HCT116 (cell line): Measurements from ENCODE around the gene VTN.

Experiments
- EZH2 ChIP-seq: fragments of 200-600 bp; sonication (generic); IDR thresholded peaks from 2 replicates; pipeline ENCODE4 v1.6.1; 2017; ENCODE audit warnings: antibody characterized with exemption, mixed run types
- EZH2phosphoT487 ChIP-seq: fragments of 200-600 bp; IDR thresholded peaks from 2 replicates; pipeline ENCODE4 v1.6.1; 2018; ENCODE audit warnings: antibody characterized with exemption, borderline replicate concordance
- MAX ChIP-seq: IDR thresholded peaks from 2 replicates; pipeline ENCODE4 v1.6.1; 2012
- POLR2A ChIP-seq: IDR thresholded peaks from 2 replicates; pipeline ENCODE4 v1.7.0; 2011; ENCODE audit warnings: borderline replicate concordance; ENCODE audit not compliant: insufficient read depth, insufficient read length; ENCODE audit errors: extremely low read depth
- RAD21 ChIP-seq: IDR thresholded peaks from 2 replicates; pipeline ENCODE4 v1.6.1; 2012; ENCODE audit warnings: low read depth, mild to moderate bottlenecking
- SRF ChIP-seq: IDR thresholded peaks from 2 replicates; pipeline ENCODE4 v1.6.1; 2012; ENCODE audit warnings: low read depth
- TCF7L2 ChIP-seq: IDR thresholded peaks from 2 replicates; pipeline ENCODE4 v1.7.0; 2011; ENCODE audit warnings: borderline replicate concordance, inconsistent platforms; ENCODE audit not compliant: insufficient read depth, insufficient read length; ENCODE audit errors: extremely low read depth
- YY1 ChIP-seq: IDR thresholded peaks from 2 replicates; pipeline ENCODE4 v1.6.1; 2011; ENCODE audit warnings: low read length, low read depth, moderate library complexity, mild to moderate bottlenecking; ENCODE audit not compliant: insufficient replicate concordance; ENCODE audit errors: extremely low read depth
- TF ChIP-seq, protein P1 (sequence below), 3 experiments: fragments of 200-600 bp in 1 of 3; sonication (generic) in 1 of 3; IDR thresholded peaks in 2 of 3; conservative IDR thresholded peaks in 1 of 3; 2 replicates each; pipeline ENCODE4 v1.5.1; 2012 to 2017; ENCODE audit warnings: low read depth in 2 of 3, low read length in 2 of 3, antibody characterized with exemption in 1 of 3, borderline replicate concordance in 1 of 3, control low read depth in 1 of 3, mild to moderate bottlenecking in 1 of 3, mixed read lengths in 1 of 3, mixed run types in 1 of 3, moderate library complexity in 1 of 3; ENCODE audit not compliant: insufficient read depth in 1 of 3

DNA sequence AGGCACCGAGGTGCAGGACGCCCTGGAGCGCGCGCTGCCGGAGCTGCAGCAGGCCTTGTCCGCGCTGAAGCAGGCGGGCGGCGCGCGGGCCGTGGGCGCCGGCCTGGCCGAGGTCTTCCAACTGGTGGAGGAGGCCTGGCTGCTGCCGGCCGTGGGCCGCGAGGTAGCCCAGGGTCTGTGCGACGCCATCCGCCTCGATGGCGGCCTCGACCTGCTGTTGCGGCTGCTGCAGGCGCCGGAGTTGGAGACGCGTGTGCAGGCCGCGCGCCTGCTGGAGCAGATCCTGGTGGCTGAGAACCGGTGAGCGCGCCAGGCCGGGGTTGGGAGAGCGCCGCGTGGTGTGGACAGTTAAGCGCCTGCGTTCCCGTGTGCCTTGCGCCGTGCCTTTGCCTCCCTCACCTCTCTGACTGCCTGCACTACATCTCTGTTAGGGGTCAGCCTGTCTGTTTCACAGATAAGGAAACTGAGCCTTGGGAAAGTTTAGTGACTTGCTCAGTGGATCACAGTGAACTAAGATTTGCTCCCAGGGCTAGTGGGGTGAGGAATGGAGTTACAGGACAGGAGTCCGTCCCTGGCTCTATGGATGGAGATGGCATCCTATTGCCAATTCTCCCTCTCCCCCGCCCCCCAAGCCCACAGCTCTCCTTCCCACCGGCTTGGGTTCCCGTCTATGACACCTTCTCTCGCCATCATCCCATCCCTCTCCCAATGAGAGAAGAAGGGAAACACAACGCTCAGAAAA is 2.3 kb upstream of the VTN start:
- no peak for TF ChIP-seq RAD21
- no peak for TF ChIP-seq SRF
- no peak for TF ChIP-seq POLR2A
- TF ChIP-seq EZH2phosphoT487: no peak
- TF ChIP-seq, protein P1, sequence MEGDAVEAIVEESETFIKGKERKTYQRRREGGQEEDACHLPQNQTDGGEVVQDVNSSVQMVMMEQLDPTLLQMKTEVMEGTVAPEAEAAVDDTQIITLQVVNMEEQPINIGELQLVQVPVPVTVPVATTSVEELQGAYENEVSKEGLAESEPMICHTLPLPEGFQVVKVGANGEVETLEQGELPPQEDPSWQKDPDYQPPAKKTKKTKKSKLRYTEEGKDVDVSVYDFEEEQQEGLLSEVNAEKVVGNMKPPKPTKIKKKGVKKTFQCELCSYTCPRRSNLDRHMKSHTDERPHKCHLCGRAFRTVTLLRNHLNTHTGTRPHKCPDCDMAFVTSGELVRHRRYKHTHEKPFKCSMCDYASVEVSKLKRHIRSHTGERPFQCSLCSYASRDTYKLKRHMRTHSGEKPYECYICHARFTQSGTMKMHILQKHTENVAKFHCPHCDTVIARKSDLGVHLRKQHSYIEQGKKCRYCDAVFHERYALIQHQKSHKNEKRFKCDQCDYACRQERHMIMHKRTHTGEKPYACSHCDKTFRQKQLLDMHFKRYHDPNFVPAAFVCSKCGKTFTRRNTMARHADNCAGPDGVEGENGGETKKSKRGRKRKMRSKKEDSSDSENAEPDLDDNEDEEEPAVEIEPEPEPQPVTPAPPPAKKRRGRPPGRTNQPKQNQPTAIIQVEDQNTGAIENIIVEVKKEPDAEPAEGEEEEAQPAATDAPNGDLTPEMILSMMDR (IDR thresholded peaks at IDR 0.05 in 2 of 3, conservative IDR thresholded peaks at IDR 0.05 in 1 of 3; ENCODE audit: borderline replicate concordance in 1 of 3, insufficient read depth in 1 of 3, low read depth in 2 of 3, low read length in 2 of 3): no peak
- TF ChIP-seq MAX: no peak
- no peak for TF ChIP-seq EZH2
- no peak for TF ChIP-seq TCF7L2
- no peak for TF ChIP-seq YY1
